ENCODE results near the gene WNT9A. TPM values are rescaled to one million over a fixed set of nuclear protein-coding genes. Genes with fewer than 3 reads are reported as not detected.
"Not testable (repeated sequence)": the region's sequence is repeated elsewhere in the genome, so short reads cannot be mapped to it uniquely, and the experiment has no call there.

Gene WNT9A
- polyA plus RNA-seq, 3 donors, result not detected

GRCh38 chr1:227994632-227995300 is 47.0 kb upstream of the WNT9A start:
- Histone ChIP-seq H3K4me2 (replicated peaks; ENCODE audit: extremely low read depth, low read length, poor library complexity, severe bottlenecking) (no peak overlapping the region), H2AFZ (ENCODE audit: insufficient read depth, low read depth, low read length, poor library complexity, severe bottlenecking) (no peak overlapping the region), H3K27me3 (ENCODE audit: control insufficient read depth in 2 of 2, insufficient read depth in 2 of 2, low read length in 2 of 2) (peaks cover 0 to 2% of the 10 kb centered on the region in 2 donors), H3K9me3 (replicated peaks in 1 of 2; ENCODE audit: control insufficient read depth in 1 of 2, insufficient read depth in 1 of 2, low read length in 2 of 2) (peaks cover 5 to 6% of the 10 kb centered on the region in 2 donors), H3K36me3 (replicated peaks in 1 of 2; ENCODE audit: control insufficient read depth in 1 of 2, insufficient read depth in 2 of 2, low read length in 2 of 2) (no peaks in the 10 kb centered on the region), H4K20me1 (ENCODE audit: insufficient read depth, low read length) (no peaks in the 10 kb centered on the region), H3K4me3 (replicated peaks in 1 of 3; ENCODE audit: low read depth in 2 of 3, low read length in 3 of 3) (no peak overlapping the region), H3K4me1 (ENCODE audit: control insufficient read depth in 1 of 2, insufficient read depth in 2 of 2, low read length in 2 of 2) (no peaks in the 10 kb centered on the region), H3K27ac (ENCODE audit: low read depth in 1 of 2, low read length in 2 of 2) (no peak overlapping the region), H3K9ac (ENCODE audit: insufficient read depth, low read length, poor library complexity, severe bottlenecking) (no peak overlapping the region), H3K79me2 (ENCODE audit: insufficient read depth, low read length) (no peaks in the 10 kb centered on the region)
- Mint-ChIP-seq H3K27ac (no peak overlapping the region), H3K9me3 (peaks cover 7 to 24% (median 14%) of the 10 kb centered on the region in 7 donors), H3K4me3 (no peak overlapping the region), H3K36me3 (no peaks in the 10 kb centered on the region), H3K4me1 (no peaks in the 10 kb centered on the region), H3K27me3 (ENCODE audit: low read depth in 3 of 3) (peaks cover 0 to 19% (median 8%) of the 10 kb centered on the region in 3 donors)
- intact Hi-C loops (cut with micrococcal nuclease), result loop anchor here in 1 of 2 donors (5.0 to 10.0 kb wide), 2 partner anchors 140 to 518 kb away; no protein-coding TSS in a partner anchor
- 77% methylated on average over 5 of the region's 7 CpGs for whole genome bisulfite sequencing (ENCODE audit: insufficient coverage)
- no peak for TF ChIP-seq CTCF (IDR thresholded peaks at IDR 0.05)
- DNase-seq, result no peak

- H3K4me3 Mint-ChIP-seq, result no peak overlapping the region
- intact Hi-C loops (cut with micrococcal nuclease), result no loop called here
- WGBS (ENCODE audit: insufficient coverage), result no CpG with 5 or more reads among the region's 2 CpGs
Observed at GRCh38 chr1:227987181-227987580, 39.4 kb upstream of the WNT9A start.

GRCh38 chr1:227975583-227976283 is 28.0 kb upstream of the WNT9A start:
- H3K4me3 Mint-ChIP-seq; H3K4me3 ChIP-seq (replicated peaks in 1 of 3; ENCODE audit: low read depth in 2 of 3, low read length in 3 of 3); H4K20me1 ChIP-seq (ENCODE audit: insufficient read depth, low read length); H3K27ac ChIP-seq (ENCODE audit: low read depth in 1 of 2, low read length in 2 of 2); H3K79me2 ChIP-seq (ENCODE audit: insufficient read depth, low read length); H3K4me2 ChIP-seq (replicated peaks; ENCODE audit: extremely low read depth, low read length, poor library complexity, severe bottlenecking); H3K9me3 ChIP-seq (replicated peaks in 1 of 2; ENCODE audit: control insufficient read depth in 1 of 2, insufficient read depth in 1 of 2, low read length in 2 of 2); H3K27me3 ChIP-seq (ENCODE audit: control insufficient read depth in 2 of 2, insufficient read depth in 2 of 2, low read length in 2 of 2); H3K9me3 Mint-ChIP-seq; H3K4me1 ChIP-seq (ENCODE audit: control insufficient read depth in 1 of 2, insufficient read depth in 2 of 2, low read length in 2 of 2); H3K4me1 Mint-ChIP-seq; H3K27me3 Mint-ChIP-seq (ENCODE audit: low read depth in 3 of 3); H3K36me3 Mint-ChIP-seq; DNase-seq; intact Hi-C loops (cut with micrococcal nuclease); H3K9ac ChIP-seq (ENCODE audit: insufficient read depth, low read length, poor library complexity, severe bottlenecking); H2AFZ ChIP-seq (ENCODE audit: insufficient read depth, low read depth, low read length, poor library complexity, severe bottlenecking); H3K27ac Mint-ChIP-seq; H3K36me3 ChIP-seq (replicated peaks in 1 of 2; ENCODE audit: control insufficient read depth in 1 of 2, insufficient read depth in 2 of 2, low read length in 2 of 2): not testable (repeated sequence)
- 69% methylated on average over 5 of the region's 21 CpGs for WGBS (ENCODE audit: insufficient coverage)

More at GRCh38 chr1:227987181-227987580, 39.4 kb upstream of the WNT9A start:
- no peaks in the 10 kb centered on the region for H3K79me2 ChIP-seq (ENCODE audit: insufficient read depth, low read length)
- H3K27me3 Mint-ChIP-seq (ENCODE audit: low read depth in 3 of 3), result peaks cover 8 to 18% (median 11%) of the 10 kb centered on the region in 3 donors
- DNase-seq, result no peak
- no peak overlapping the region for H3K4me3 ChIP-seq (replicated peaks in 1 of 3; ENCODE audit: low read depth in 2 of 3, low read length in 3 of 3)
- H4K20me1 ChIP-seq (ENCODE audit: insufficient read depth, low read length), result no peaks in the 10 kb centered on the region
- H3K4me1 Mint-ChIP-seq, result no peaks in the 10 kb centered on the region
- no peaks in the 10 kb centered on the region for H3K9me3 ChIP-seq (replicated peaks in 1 of 2; ENCODE audit: control insufficient read depth in 1 of 2, insufficient read depth in 1 of 2, low read length in 2 of 2)
- H3K27ac ChIP-seq (ENCODE audit: low read depth in 1 of 2, low read length in 2 of 2), result no peak overlapping the region
- H3K4me2 ChIP-seq (replicated peaks; ENCODE audit: extremely low read depth, low read length, poor library complexity, severe bottlenecking), result no peak overlapping the region
- peaks cover 0 to 11% of the 10 kb centered on the region in 2 donors for H3K27me3 ChIP-seq (ENCODE audit: control insufficient read depth in 2 of 2, insufficient read depth in 2 of 2, low read length in 2 of 2)
- no peak for TF ChIP-seq CTCF (IDR thresholded peaks at IDR 0.05)
- no peaks in the 10 kb centered on the region for H3K4me1 ChIP-seq (ENCODE audit: control insufficient read depth in 1 of 2, insufficient read depth in 2 of 2, low read length in 2 of 2)
- H3K36me3 Mint-ChIP-seq, result no peaks in the 10 kb centered on the region
- H3K9ac ChIP-seq (ENCODE audit: insufficient read depth, low read length, poor library complexity, severe bottlenecking), result no peak overlapping the region
- no peak overlapping the region for H2AFZ ChIP-seq (ENCODE audit: insufficient read depth, low read depth, low read length, poor library complexity, severe bottlenecking)
- H3K27ac Mint-ChIP-seq, result no peak overlapping the region
- H3K9me3 Mint-ChIP-seq, result peaks cover 0 to 7% (median 4%) of the 10 kb centered on the region in 7 donors
- no peaks in the 10 kb centered on the region for H3K36me3 ChIP-seq (replicated peaks in 1 of 2; ENCODE audit: control insufficient read depth in 1 of 2, insufficient read depth in 2 of 2, low read length in 2 of 2)

All from CD14-positive monocyte (primary cell).